Right atrium auricular region (tissue), 2 donors: ENCODE results near the gene RREB1. TPM values are rescaled to one million over a fixed set of nuclear protein-coding genes. Genes with fewer than 3 reads are reported as not detected.

Experiments
- DNase-seq: peaks from one replicate; pipeline ENCODE4 v3.0.0-alpha.2; 2019; ENCODE audit warnings: low spot score
- H3K27ac ChIP-seq, 2 donors: fragments of 200-600 bp; sonication (generic); 1 replicate in 1 of 2; 2 replicates in 1 of 2; pipeline ENCODE4 v1.5.1; 2016 to 2019
- H3K27me3 ChIP-seq, 2 donors: fragments of 200-600 bp; sonication (generic); one replicate each; pipeline versions ENCODE4 v1.5.1 to v1.6.0; 2017 to 2019
- H3K36me3 ChIP-seq: fragments of 200-600 bp; sonication (generic); one replicate; pipeline ENCODE4 v1.5.1; 2016
- H3K4me1 ChIP-seq, 2 donors: fragments of 200-600 bp; sonication (generic); one replicate each; pipeline versions ENCODE4 v1.5.1 to v1.6.0; 2017 to 2019
- H3K4me3 ChIP-seq, 2 donors: fragments of 200-600 bp; sonication (generic); 1 replicate in 1 of 2; 2 replicates in 1 of 2; pipeline ENCODE4 v1.5.1; 2017 to 2019; ENCODE audit warnings: mild to moderate bottlenecking in 1 of 2, moderate library complexity in 1 of 2
- H3K9me3 ChIP-seq, 2 donors: fragments of 200-600 bp; sonication (generic); one replicate each; pipeline ENCODE4 v1.5.1; 2019
- total RNA-seq, 2 donors: library from RNA; depleted of rRNA; stranded (reverse); fragments of >200 nt; gene quantifications; one replicate each; pipeline ENCODE4 v1.1.0, GENCODE V29; 2016
- TF ChIP-seq, protein P1 (sequence below), 2 donors: fragments of 200-600 bp; sonication (generic); IDR thresholded peaks; one replicate each; pipeline ENCODE4 v1.5.1; 2019; ENCODE audit warnings: antibody characterized with exemption in 2 of 2

Gene RREB1
- total RNA-seq, 2 donors from 2014 or later, result 25.5 to 30.3 TPM

GRCh38 chr6:7075341-7076000 is 32.3 kb upstream of the RREB1 start:
- DNase-seq, result no peak
- H3K27ac ChIP-seq, result no peak overlapping the region
- H3K27me3 ChIP-seq, result no peaks in the 10 kb centered on the region
- H3K4me3 ChIP-seq, result no peak overlapping the region
- H3K4me1 ChIP-seq, result no peaks in the 10 kb centered on the region
- no peaks in the 10 kb centered on the region for H3K36me3 ChIP-seq
- TF ChIP-seq, protein P1, sequence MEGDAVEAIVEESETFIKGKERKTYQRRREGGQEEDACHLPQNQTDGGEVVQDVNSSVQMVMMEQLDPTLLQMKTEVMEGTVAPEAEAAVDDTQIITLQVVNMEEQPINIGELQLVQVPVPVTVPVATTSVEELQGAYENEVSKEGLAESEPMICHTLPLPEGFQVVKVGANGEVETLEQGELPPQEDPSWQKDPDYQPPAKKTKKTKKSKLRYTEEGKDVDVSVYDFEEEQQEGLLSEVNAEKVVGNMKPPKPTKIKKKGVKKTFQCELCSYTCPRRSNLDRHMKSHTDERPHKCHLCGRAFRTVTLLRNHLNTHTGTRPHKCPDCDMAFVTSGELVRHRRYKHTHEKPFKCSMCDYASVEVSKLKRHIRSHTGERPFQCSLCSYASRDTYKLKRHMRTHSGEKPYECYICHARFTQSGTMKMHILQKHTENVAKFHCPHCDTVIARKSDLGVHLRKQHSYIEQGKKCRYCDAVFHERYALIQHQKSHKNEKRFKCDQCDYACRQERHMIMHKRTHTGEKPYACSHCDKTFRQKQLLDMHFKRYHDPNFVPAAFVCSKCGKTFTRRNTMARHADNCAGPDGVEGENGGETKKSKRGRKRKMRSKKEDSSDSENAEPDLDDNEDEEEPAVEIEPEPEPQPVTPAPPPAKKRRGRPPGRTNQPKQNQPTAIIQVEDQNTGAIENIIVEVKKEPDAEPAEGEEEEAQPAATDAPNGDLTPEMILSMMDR (IDR thresholded peaks at IDR 0.05), result no peak
- no peaks in the 10 kb centered on the region for H3K9me3 ChIP-seq

DNA sequence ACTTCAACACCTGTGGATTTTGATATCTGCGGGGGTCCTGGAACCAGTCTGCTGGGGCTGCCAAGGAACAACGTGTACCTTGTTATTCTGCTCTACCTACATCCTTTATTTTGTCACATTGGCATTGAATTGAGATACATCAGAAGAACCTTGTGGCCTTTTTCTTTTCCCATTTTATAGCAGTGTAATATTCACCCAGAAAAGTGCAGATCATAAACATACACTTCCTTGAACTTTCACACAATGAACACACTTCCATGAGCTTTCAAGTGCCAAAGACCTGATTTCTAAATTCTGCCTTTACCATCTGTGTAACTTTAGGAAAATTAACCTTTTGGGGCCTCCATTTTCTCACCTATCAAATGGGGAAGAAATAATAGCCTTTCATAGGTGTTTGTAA is 29.9 kb upstream of the RREB1 start:
- Histone ChIP-seq H3K9me3 (no peaks in the 10 kb centered on the region), H3K4me3 (no peak overlapping the region), H3K27me3 (no peaks in the 10 kb centered on the region), H3K36me3 (no peaks in the 10 kb centered on the region), H3K27ac (no peak overlapping the region), H3K4me1 (no peaks in the 10 kb centered on the region)
- no peak for DNase-seq
- TF ChIP-seq, protein P1 (IDR thresholded peaks at IDR 0.05), result no peak

DNA sequence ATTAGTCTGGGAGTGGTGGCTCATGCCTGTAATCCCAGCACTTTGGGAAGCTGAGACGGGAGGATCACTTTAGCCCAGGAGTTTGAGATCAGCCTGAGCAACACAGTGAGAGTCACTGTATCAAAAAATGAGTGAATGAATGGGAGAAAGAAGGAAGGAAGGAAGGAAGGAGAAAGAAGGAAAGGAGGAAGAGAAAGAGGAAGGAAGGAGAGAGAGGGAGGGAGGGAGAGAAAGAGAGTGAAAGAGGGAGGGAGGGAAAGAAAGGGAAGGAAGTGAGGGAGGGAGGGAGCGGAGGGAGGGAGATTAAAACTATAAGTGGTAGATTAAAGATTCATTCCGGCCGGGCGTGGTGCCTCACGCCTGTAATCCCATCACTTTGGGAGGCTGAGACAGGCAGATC is 28.9 kb upstream of the RREB1 start:
- Histone ChIP-seq H3K4me3 (no peak overlapping the region), H3K27me3 (no peaks in the 10 kb centered on the region), H3K27ac (no peak overlapping the region), H3K9me3 (no peaks in the 10 kb centered on the region), H3K4me1 (no peaks in the 10 kb centered on the region), H3K36me3 (no peaks in the 10 kb centered on the region)
- DNase-seq, result no peak
- TF ChIP-seq, protein P1 (IDR thresholded peaks at IDR 0.05), result no peak

DNA sequence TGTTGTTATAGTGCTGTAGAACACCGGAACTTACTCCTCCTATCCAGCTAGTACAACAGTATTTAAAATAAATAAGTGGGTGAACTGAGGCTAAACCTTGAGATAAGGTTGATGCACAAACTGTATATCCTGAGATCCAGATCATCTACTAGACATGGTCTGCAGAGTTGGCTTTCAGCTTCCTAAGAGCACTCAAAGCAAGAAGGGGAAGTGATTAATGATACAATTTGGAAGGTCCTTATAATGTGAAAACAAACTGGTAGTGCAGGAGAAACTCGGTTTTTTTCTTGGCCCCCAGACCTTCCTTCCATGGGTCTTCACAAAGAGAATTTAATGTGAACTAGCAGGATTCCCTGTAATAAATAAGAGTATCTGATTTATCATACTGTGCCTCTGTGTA is 27.4 kb upstream of the RREB1 start:
- no peaks in the 10 kb centered on the region for H3K36me3 ChIP-seq
- TF ChIP-seq, protein P1 (IDR thresholded peaks at IDR 0.05), result no peak
- H3K4me1 ChIP-seq, result no peaks in the 10 kb centered on the region
- no peaks in the 10 kb centered on the region for H3K9me3 ChIP-seq
- no peak overlapping the region for H3K27ac ChIP-seq
- no peaks in the 10 kb centered on the region for H3K27me3 ChIP-seq
- no peak overlapping the region for H3K4me3 ChIP-seq
- DNase-seq, result no peak

DNA sequence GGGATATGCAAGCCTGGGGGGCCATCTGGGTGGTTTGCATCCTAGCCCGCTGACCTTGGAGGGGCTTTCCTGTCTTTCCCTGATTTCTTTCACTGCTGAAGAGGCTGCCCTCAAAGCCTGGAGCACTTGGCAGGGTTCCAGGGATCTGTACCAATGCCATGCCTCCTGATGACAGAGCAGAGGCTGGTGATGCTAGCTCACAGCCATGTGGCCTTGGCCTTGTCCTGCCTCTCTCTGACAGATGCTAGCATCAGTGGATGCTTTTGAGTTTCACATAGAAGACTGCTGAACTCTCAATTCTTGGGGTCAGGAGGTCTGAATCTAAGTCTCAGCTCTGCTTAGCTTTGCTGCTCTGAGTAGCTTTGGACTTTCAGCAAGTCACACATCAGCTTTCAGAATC is 21.9 kb upstream of the RREB1 start:
- Histone ChIP-seq H3K4me1 (no peaks in the 10 kb centered on the region), H3K27me3 (no peaks in the 10 kb centered on the region), H3K4me3 (no peak overlapping the region), H3K9me3 (no peaks in the 10 kb centered on the region), H3K36me3 (no peaks in the 10 kb centered on the region), H3K27ac (no peak overlapping the region)
- TF ChIP-seq, protein P1 (IDR thresholded peaks at IDR 0.05), result no peak
- peak; percentile 66 for DNase-seq

DNA sequence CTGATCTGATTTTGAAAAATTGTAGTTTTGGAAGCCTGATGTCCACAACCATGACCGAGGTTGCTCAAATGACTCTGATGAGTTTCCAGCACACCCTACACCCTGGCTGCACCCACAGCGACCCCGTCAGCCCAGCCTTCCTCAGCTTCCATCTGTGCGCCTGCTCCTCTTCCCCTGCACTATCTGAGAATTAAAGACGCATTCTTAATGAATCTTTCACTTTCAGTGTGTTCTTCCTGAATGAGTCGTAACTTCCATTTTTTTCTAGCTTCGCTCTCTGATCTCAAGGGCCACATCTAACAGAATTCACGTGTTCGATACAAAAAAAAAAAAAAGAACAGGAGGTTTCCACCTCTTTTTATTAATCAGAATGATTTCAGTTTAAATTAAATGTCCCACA is 21.3 kb upstream of the RREB1 start:
- H3K9me3 ChIP-seq, result no peaks in the 10 kb centered on the region
- TF ChIP-seq, protein P1 (IDR thresholded peaks at IDR 0.05), result no peak
- no peak for DNase-seq
- no peaks in the 10 kb centered on the region for H3K27me3 ChIP-seq
- H3K36me3 ChIP-seq, result no peaks in the 10 kb centered on the region
- H3K4me3 ChIP-seq, result peak overlapping the region; percentile 16 to 20
- H3K27ac ChIP-seq, result peak overlapping the region in 1 of 2 donors; percentile 23
- no peaks in the 10 kb centered on the region for H3K4me1 ChIP-seq
